22Rv1 (cell line): ENCODE data around the gene BASP1.

Experiments used
- CTCF ChIP-seq: fragments of 450-650 bp; IDR thresholded peaks from 2 replicates; pipeline ENCODE4 v1.5.1; 2017; ENCODE audit warnings: mild to moderate bottlenecking
- ZFX ChIP-seq: fragments of 450-650 bp; IDR thresholded peaks from 2 replicates; pipeline ENCODE4 v1.6.1; 2017; ENCODE audit warnings: antibody characterized with exemption, borderline replicate concordance

- TF ChIP-seq CTCF: no peak
- TF ChIP-seq ZFX: no peak
Measured at GRCh38 chr5:17234374-17234773, 16.9 kb downstream of the BASP1 start.
